ENCODE results near the gene NFIA.
"Not testable (repeated sequence)": the region's sequence is repeated elsewhere in the genome, so short reads cannot be mapped to it uniquely, and the experiment has no call there.

The NFIA gene

GRCh38 chr1:61053712-61054600 lies 28.4 kb upstream of the NFIA start:
- Mint-ChIP-seq H3K27me3 (ENCODE audit: low read depth) (peaks cover 76% of the 10 kb centered on the region), H3K4me3 (peak overlapping the region; percentile 66), H3K4me1 (ENCODE audit: low read depth) (peaks cover 19% of the 10 kb centered on the region), H3K27ac (no peak overlapping the region), H3K36me3 (ENCODE audit: low read depth) (no peaks in the 10 kb centered on the region), H3K9me3 (no peaks in the 10 kb centered on the region)
- no peak for DNase-seq (ENCODE audit: low spot score)

GRCh38 chr1:61054601-61054993 lies 27.8 kb upstream of the NFIA start:
- Mint-ChIP-seq H3K27ac (no peak overlapping the region), H3K4me1 (ENCODE audit: low read depth) (peaks cover 19% of the 10 kb centered on the region), H3K36me3 (ENCODE audit: low read depth) (no peaks in the 10 kb centered on the region), H3K27me3 (ENCODE audit: low read depth) (peaks cover 81% of the 10 kb centered on the region), H3K4me3 (no peak overlapping the region), H3K9me3 (no peaks in the 10 kb centered on the region)
- DNase-seq (ENCODE audit: low spot score), result no peak

- H3K4me3 Mint-ChIP-seq, result no peak overlapping the region
- no peak overlapping the region for H3K27ac Mint-ChIP-seq
- H3K27me3 Mint-ChIP-seq (ENCODE audit: low read depth), result peaks cover 86% of the 10 kb centered on the region
- H3K9me3 Mint-ChIP-seq, result no peaks in the 10 kb centered on the region
- no peak for DNase-seq (ENCODE audit: low spot score)
- no peaks in the 10 kb centered on the region for H3K36me3 Mint-ChIP-seq (ENCODE audit: low read depth)
- H3K4me1 Mint-ChIP-seq (ENCODE audit: low read depth), result peaks cover 19% of the 10 kb centered on the region
Measured at GRCh38 chr1:61055110-61055614, 27.2 kb upstream of the NFIA start.

- no peak for DNase-seq (ENCODE audit: low spot score)
- Mint-ChIP-seq H3K4me1 (ENCODE audit: low read depth) (peaks cover 18% of the 10 kb centered on the region), H3K27me3 (ENCODE audit: low read depth) (peaks cover 89% of the 10 kb centered on the region), H3K36me3 (ENCODE audit: low read depth) (no peaks in the 10 kb centered on the region), H3K27ac (no peak overlapping the region), H3K9me3 (no peaks in the 10 kb centered on the region), H3K4me3 (peak overlapping the region; percentile 54)
Measured at GRCh38 chr1:61056196-61056572, 26.2 kb upstream of the NFIA start.

- Mint-ChIP-seq H3K4me3 (peak overlapping the region; percentile 79), H3K27me3 (ENCODE audit: low read depth) (peaks cover 84% of the 10 kb centered on the region), H3K27ac (no peak overlapping the region), H3K4me1 (ENCODE audit: low read depth) (peaks cover 17% of the 10 kb centered on the region), H3K9me3 (no peaks in the 10 kb centered on the region), H3K36me3 (ENCODE audit: low read depth) (no peaks in the 10 kb centered on the region)
- no peak for DNase-seq (ENCODE audit: low spot score)
Measured at GRCh38 chr1:61056573-61057439, 25.6 kb upstream of the NFIA start.

GRCh38 chr1:61058483-61059245 lies 23.7 kb upstream of the NFIA start:
- H3K4me3 Mint-ChIP-seq, result no peak overlapping the region
- peaks cover 68% of the 10 kb centered on the region for H3K27me3 Mint-ChIP-seq (ENCODE audit: low read depth)
- DNase-seq (ENCODE audit: low spot score), result no peak
- no peaks in the 10 kb centered on the region for H3K9me3 Mint-ChIP-seq
- no peak overlapping the region for H3K27ac Mint-ChIP-seq
- no peaks in the 10 kb centered on the region for H3K36me3 Mint-ChIP-seq (ENCODE audit: low read depth)
- H3K4me1 Mint-ChIP-seq (ENCODE audit: low read depth), result peaks cover 9% of the 10 kb centered on the region

- H3K9me3 Mint-ChIP-seq; H3K4me3 Mint-ChIP-seq; H3K4me1 Mint-ChIP-seq (ENCODE audit: low read depth); H3K36me3 Mint-ChIP-seq (ENCODE audit: low read depth); H3K27ac Mint-ChIP-seq; DNase-seq (ENCODE audit: low spot score): not testable (repeated sequence)
- H3K27me3 Mint-ChIP-seq (ENCODE audit: low read depth), result peaks cover 46% of the 10 kb centered on the region
Measured at GRCh38 chr1:61061601-61062000, 20.8 kb upstream of the NFIA start.

- no peaks in the 10 kb centered on the region for H3K4me1 Mint-ChIP-seq (ENCODE audit: low read depth)
- H3K27ac Mint-ChIP-seq, result no peak overlapping the region
- no peaks in the 10 kb centered on the region for H3K36me3 Mint-ChIP-seq (ENCODE audit: low read depth)
- H3K27me3 Mint-ChIP-seq (ENCODE audit: low read depth), result peaks cover 29% of the 10 kb centered on the region
- DNase-seq (ENCODE audit: low spot score), result no peak
- no peak overlapping the region for H3K4me3 Mint-ChIP-seq
- no peaks in the 10 kb centered on the region for H3K9me3 Mint-ChIP-seq
Measured at GRCh38 chr1:61064673-61065072, 17.7 kb upstream of the NFIA start.

- no peak overlapping the region for H3K27ac Mint-ChIP-seq
- H3K27me3 Mint-ChIP-seq (ENCODE audit: low read depth), result peaks cover 32% of the 10 kb centered on the region
- no peaks in the 10 kb centered on the region for H3K9me3 Mint-ChIP-seq
- no peak for DNase-seq (ENCODE audit: low spot score)
- H3K4me1 Mint-ChIP-seq (ENCODE audit: low read depth), result no peaks in the 10 kb centered on the region
- H3K36me3 Mint-ChIP-seq (ENCODE audit: low read depth), result no peaks in the 10 kb centered on the region
- H3K4me3 Mint-ChIP-seq, result no peak overlapping the region
Measured at GRCh38 chr1:61067446-61068019, 14.8 kb upstream of the NFIA start.

GRCh38 chr1:61070054-61070453 lies 12.3 kb upstream of the NFIA start:
- DNase-seq (ENCODE audit: low spot score), result no peak
- no peaks in the 10 kb centered on the region for H3K9me3 Mint-ChIP-seq
- H3K36me3 Mint-ChIP-seq (ENCODE audit: low read depth), result no peaks in the 10 kb centered on the region
- no peaks in the 10 kb centered on the region for H3K4me1 Mint-ChIP-seq (ENCODE audit: low read depth)
- H3K4me3 Mint-ChIP-seq, result no peak overlapping the region
- H3K27ac Mint-ChIP-seq, result no peak overlapping the region
- peaks cover 32% of the 10 kb centered on the region for H3K27me3 Mint-ChIP-seq (ENCODE audit: low read depth)

GRCh38 chr1:61071205-61072130 lies 10.9 kb upstream of the NFIA start:
- H3K4me3 Mint-ChIP-seq, result no peak overlapping the region
- H3K27ac Mint-ChIP-seq, result no peak overlapping the region
- H3K9me3 Mint-ChIP-seq, result no peaks in the 10 kb centered on the region
- no peaks in the 10 kb centered on the region for H3K36me3 Mint-ChIP-seq (ENCODE audit: low read depth)
- no peak for DNase-seq (ENCODE audit: low spot score)
- peaks cover 2% of the 10 kb centered on the region for H3K4me1 Mint-ChIP-seq (ENCODE audit: low read depth)
- peaks cover 30% of the 10 kb centered on the region for H3K27me3 Mint-ChIP-seq (ENCODE audit: low read depth)

- H3K36me3 Mint-ChIP-seq (ENCODE audit: low read depth), result no peaks in the 10 kb centered on the region
- DNase-seq (ENCODE audit: low spot score), result no peak
- H3K27me3 Mint-ChIP-seq (ENCODE audit: low read depth), result peaks cover 32% of the 10 kb centered on the region
- no peak overlapping the region for H3K27ac Mint-ChIP-seq
- H3K4me1 Mint-ChIP-seq (ENCODE audit: low read depth), result peaks cover 19% of the 10 kb centered on the region
- H3K9me3 Mint-ChIP-seq, result no peaks in the 10 kb centered on the region
- no peak overlapping the region for H3K4me3 Mint-ChIP-seq
Measured at GRCh38 chr1:61073871-61074270, 8.5 kb upstream of the NFIA start.
